ENCODE data around the gene CARD10. TPM values are rescaled to one million over a fixed set of nuclear protein-coding genes. Genes with fewer than 3 reads are reported as not detected.

The CARD10 gene
- total RNA-seq, 5 donors from 2014 or later (not counting 1 experiment from before 2014, with no cell fraction given): 0.44 to 0.79 (median 0.52) TPM; not detected in 1

DNA sequence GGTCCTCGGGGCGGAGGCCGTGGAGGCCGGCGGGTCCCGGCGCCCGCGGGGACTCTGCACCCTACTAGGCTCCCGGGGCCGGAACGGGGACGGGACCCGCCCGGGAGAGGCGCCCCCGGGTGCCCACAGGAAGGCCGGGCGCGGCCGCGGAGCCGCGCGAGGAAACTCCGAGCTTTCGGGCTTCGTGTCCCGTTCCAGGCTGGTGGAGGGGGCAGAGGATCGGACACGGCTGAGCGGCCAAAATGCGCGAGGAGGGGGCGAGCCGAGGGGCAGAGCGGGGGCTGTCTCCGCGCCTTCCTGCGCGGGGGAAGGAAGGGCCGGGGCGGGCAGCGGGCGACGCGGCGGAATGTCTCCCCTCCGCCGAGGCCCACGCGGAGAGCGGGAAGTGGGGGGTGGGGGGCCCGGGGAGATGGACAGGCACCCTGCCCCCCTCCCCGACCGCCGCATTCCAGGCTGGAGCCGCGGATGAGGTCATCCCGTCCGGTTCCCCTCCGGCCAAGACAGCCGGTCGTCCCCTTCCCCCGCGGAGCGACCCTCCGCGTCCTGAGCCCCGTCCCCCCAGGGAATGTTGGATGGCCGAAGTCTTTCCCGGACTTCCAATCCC, 41.5 kb upstream of the CARD10 start:
- Histone ChIP-seq H3K36me3 (ENCODE audit: control insufficient read depth in 2 of 2, extremely low read depth in 1 of 2, insufficient read depth in 1 of 2, low read length in 1 of 2) (no peaks in the 10 kb centered on the region), H3K4me1 (ENCODE audit: control insufficient read depth in 1 of 2, extremely low read depth in 1 of 2, insufficient read depth in 2 of 2, low read length in 2 of 2) (peaks cover 4 to 28% of the 10 kb centered on the region in 2 experiments), H3K9me3 (no peaks in the 10 kb centered on the region), H3K27ac (ENCODE audit: low read length) (no peak overlapping the region), H3K27me3 (replicated peaks in 1 of 2; ENCODE audit: control insufficient read depth in 2 of 2, extremely low read depth in 1 of 2, insufficient read depth in 2 of 2, low read length in 1 of 2) (peaks cover 2 to 72% of the 10 kb centered on the region in 2 experiments), H3K4me3 (ENCODE audit: control insufficient read depth in 1 of 2, extremely low read depth in 1 of 2, low read length in 1 of 2) (peak overlapping the region; percentile 7 to 35)
- WGBS (ENCODE audit: insufficient coverage): 2% methylated on average over 53 of the region's 72 CpGs
- Mint-ChIP-seq H3K4me3 (peak overlapping the region; percentile 57 to 77 (median 59)), H3K4me1 (peaks cover 15 to 24% (median 18%) of the 10 kb centered on the region in 3 donors), H3K36me3 (no peaks in the 10 kb centered on the region), H3K27me3 (peaks cover 29 to 57% of the 10 kb centered on the region in 2 donors), H3K9me3 (no peaks in the 10 kb centered on the region), H3K27ac (no peak overlapping the region)
- CTCF ChIA-PET: interaction anchor here in 1 of 2 donors (0.9 to 1.3 kb wide), 3 partner anchors 14 to 21 kb away, joined by 3 to 5 read pairs (median 3); no protein-coding TSS in a partner anchor
- DNase-seq (peak in 1 of 35 experiments; percentile 12), ATAC-seq (replicated peaks in 1 of 4) (peak; percentile 31 to 43 (median 38))
- POLR2A ChIA-PET: no interaction called here

DNA sequence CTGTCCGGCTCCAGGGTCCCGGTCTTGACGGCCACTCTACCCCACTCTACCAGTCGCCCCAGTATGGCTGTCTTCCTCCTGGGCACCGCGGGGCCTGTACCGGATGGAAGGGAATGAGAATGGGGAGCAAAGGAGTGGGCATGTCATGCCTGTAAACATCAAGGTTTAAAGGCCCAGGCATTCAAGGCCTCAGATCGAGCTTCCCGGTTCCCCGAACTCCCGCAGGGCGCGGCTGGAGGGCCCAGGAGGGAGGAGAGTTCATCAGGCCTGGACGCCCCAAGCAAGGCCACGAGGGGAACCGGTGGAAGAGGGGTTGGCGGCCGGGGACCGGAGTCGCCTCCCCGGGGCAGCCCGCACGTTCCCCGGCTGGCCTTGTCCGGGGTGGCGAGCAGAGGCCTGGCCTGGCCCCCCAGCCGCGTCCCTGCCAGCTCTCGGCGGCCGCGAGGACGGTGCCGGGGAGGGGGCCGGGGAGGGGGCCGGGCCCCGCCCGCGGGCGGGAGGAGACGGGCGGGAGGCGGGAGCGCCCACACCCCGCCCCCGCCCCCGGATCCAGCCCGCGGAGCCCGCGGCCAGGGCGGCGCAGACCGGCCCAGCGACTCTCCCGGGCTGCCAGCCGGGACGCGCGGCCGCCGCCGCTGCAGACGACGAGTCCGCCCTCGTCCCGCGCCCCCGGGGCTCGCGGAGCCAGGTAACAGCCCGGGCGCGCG, 40.8 kb upstream of the CARD10 start, which contains the start of gene CDC42EP1:
Gene CDC42EP1 (plus strand): TSS at position 580 of the 707 bp plus-strand sequence. CDS start 5,870 bp downstream, outside the sequence.
- DNase-seq (peak in 1 of 35 experiments; percentile 24), ATAC-seq (replicated peaks in 1 of 4) (peak in 3 of 4 experiments; percentile 23 to 37 (median 28))
- H3K4me1 Mint-ChIP-seq: peaks cover 15 to 26% (median 16%) of the 10 kb centered on the region in 3 donors
- 8% methylated on average over 60 of the region's 76 CpGs for WGBS (ENCODE audit: insufficient coverage)
- no peaks in the 10 kb centered on the region for H3K36me3 Mint-ChIP-seq
- no peaks in the 10 kb centered on the region for H3K36me3 ChIP-seq (ENCODE audit: control insufficient read depth in 2 of 2, extremely low read depth in 1 of 2, insufficient read depth in 1 of 2, low read length in 1 of 2)
- no peaks in the 10 kb centered on the region for H3K9me3 Mint-ChIP-seq
- H3K4me1 ChIP-seq (ENCODE audit: control insufficient read depth in 1 of 2, extremely low read depth in 1 of 2, insufficient read depth in 2 of 2, low read length in 2 of 2): peaks cover 4 to 27% of the 10 kb centered on the region in 2 experiments
- peaks cover 2 to 73% of the 10 kb centered on the region in 2 experiments for H3K27me3 ChIP-seq (replicated peaks in 1 of 2; ENCODE audit: control insufficient read depth in 2 of 2, extremely low read depth in 1 of 2, insufficient read depth in 2 of 2, low read length in 1 of 2)
- POLR2A ChIA-PET: no interaction called here
- CTCF ChIA-PET: interaction anchor here in 1 of 2 donors (1.0 kb wide), 1 partner anchor 21 kb away, joined by 3 read pairs; no protein-coding TSS in a partner anchor
- H3K27ac Mint-ChIP-seq: no peak within 1 kb of the TSS
- peak within 1 kb of the TSS; percentile 10 to 35 for H3K4me3 ChIP-seq (ENCODE audit: control insufficient read depth in 1 of 2, extremely low read depth in 1 of 2, low read length in 1 of 2)
- H3K27me3 Mint-ChIP-seq: peaks cover 29 to 57% of the 10 kb centered on the region in 2 donors
- peak within 1 kb of the TSS; percentile 57 to 77 (median 59) for H3K4me3 Mint-ChIP-seq
- H3K9me3 ChIP-seq: no peaks in the 10 kb centered on the region
- no peak within 1 kb of the TSS for H3K27ac ChIP-seq (ENCODE audit: low read length)

DNA sequence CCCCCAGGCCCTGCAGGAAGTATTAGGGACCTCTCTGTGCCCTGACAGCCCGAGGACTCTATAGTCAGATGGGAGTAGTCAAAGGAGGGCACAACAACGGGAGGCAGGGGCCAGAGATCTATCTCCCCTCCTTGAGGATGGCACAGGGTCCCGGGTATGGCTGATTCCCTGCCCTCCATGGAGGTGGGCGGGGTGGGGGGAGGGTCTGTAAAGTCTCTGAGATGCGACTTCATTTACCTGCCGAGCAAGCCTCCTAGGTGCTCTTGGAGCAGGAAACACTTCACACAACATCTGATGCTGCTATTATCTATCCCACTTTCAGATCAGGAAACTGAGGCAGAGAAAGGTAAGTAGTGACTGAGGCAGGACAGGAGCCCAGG, 40.3 kb upstream of the CARD10 start:
- Mint-ChIP-seq H3K4me3 (peak overlapping the region in 2 of 3 donors; percentile 6 to 65), H3K36me3 (no peaks in the 10 kb centered on the region), H3K27me3 (peaks cover 29 to 57% of the 10 kb centered on the region in 2 donors), H3K4me1 (peaks cover 15 to 26% (median 16%) of the 10 kb centered on the region in 3 donors), H3K9me3 (no peaks in the 10 kb centered on the region), H3K27ac (no peak overlapping the region)
- no peak overlapping the region for H3K27ac ChIP-seq (ENCODE audit: low read length)
- ATAC-seq (replicated peaks in 1 of 4): no peak
- no peak for DNase-seq
- ChIA-PET POLR2A (no interaction called here), CTCF (interaction anchor here in 1 of 2 donors (1.0 to 1.1 kb wide), 2 partner anchors 7 to 20 kb away, joined by 3 read pairs; no protein-coding TSS in a partner anchor)
- H3K27me3 ChIP-seq (replicated peaks in 1 of 2; ENCODE audit: control insufficient read depth in 2 of 2, extremely low read depth in 1 of 2, insufficient read depth in 2 of 2, low read length in 1 of 2): peaks cover 2 to 71% of the 10 kb centered on the region in 2 experiments
- H3K9me3 ChIP-seq: no peaks in the 10 kb centered on the region
- H3K4me3 ChIP-seq (ENCODE audit: control insufficient read depth in 1 of 2, extremely low read depth in 1 of 2, low read length in 1 of 2): no peak overlapping the region
- peaks cover 4 to 27% of the 10 kb centered on the region in 2 experiments for H3K4me1 ChIP-seq (ENCODE audit: control insufficient read depth in 1 of 2, extremely low read depth in 1 of 2, insufficient read depth in 2 of 2, low read length in 2 of 2)
- no peaks in the 10 kb centered on the region for H3K36me3 ChIP-seq (ENCODE audit: control insufficient read depth in 2 of 2, extremely low read depth in 1 of 2, insufficient read depth in 1 of 2, low read length in 1 of 2)
- WGBS (ENCODE audit: insufficient coverage): no CpG with 5 or more reads among the region's 6 CpGs

GRCh38 chr22:37558815-37559214, 39.6 kb upstream of the CARD10 start:
- Histone ChIP-seq H3K9me3 (no peaks in the 10 kb centered on the region), H3K36me3 (ENCODE audit: control insufficient read depth in 2 of 2, extremely low read depth in 1 of 2, insufficient read depth in 1 of 2, low read length in 1 of 2) (no peaks in the 10 kb centered on the region), H3K4me3 (ENCODE audit: control insufficient read depth in 1 of 2, extremely low read depth in 1 of 2, low read length in 1 of 2) (no peak overlapping the region), H3K27ac (ENCODE audit: low read length) (no peak overlapping the region), H3K27me3 (replicated peaks in 1 of 2; ENCODE audit: control insufficient read depth in 2 of 2, extremely low read depth in 1 of 2, insufficient read depth in 2 of 2, low read length in 1 of 2) (peaks cover 2 to 68% of the 10 kb centered on the region in 2 experiments), H3K4me1 (ENCODE audit: control insufficient read depth in 1 of 2, extremely low read depth in 1 of 2, insufficient read depth in 2 of 2, low read length in 2 of 2) (peaks cover 4 to 27% of the 10 kb centered on the region in 2 experiments)
- H3K36me3 Mint-ChIP-seq: no peaks in the 10 kb centered on the region
- ATAC-seq (replicated peaks in 1 of 4): no peak
- DNase-seq: no peak
- H3K27ac Mint-ChIP-seq: no peak overlapping the region
- H3K9me3 Mint-ChIP-seq: no peaks in the 10 kb centered on the region
- 96% methylated on average over 6 of the region's 7 CpGs for WGBS (ENCODE audit: insufficient coverage)
- CTCF ChIA-PET: interaction anchor here in 1 of 2 donors (1.1 kb wide), 1 partner anchor 8 kb away, joined by 3 read pairs; no protein-coding TSS in a partner anchor
- H3K4me3 Mint-ChIP-seq: peak overlapping the region in 1 of 3 donors; percentile 65
- peaks cover 15 to 24% (median 16%) of the 10 kb centered on the region in 3 donors for H3K4me1 Mint-ChIP-seq
- H3K27me3 Mint-ChIP-seq: peaks cover 33 to 58% of the 10 kb centered on the region in 2 donors
- POLR2A ChIA-PET: no interaction called here

- Mint-ChIP-seq H3K4me3 (no peak overlapping the region), H3K4me1 (peaks cover 15 to 24% (median 16%) of the 10 kb centered on the region in 3 donors), H3K27ac (no peak overlapping the region), H3K27me3 (peaks cover 33 to 55% of the 10 kb centered on the region in 2 donors), H3K36me3 (no peaks in the 10 kb centered on the region), H3K9me3 (no peaks in the 10 kb centered on the region)
- peaks cover 4 to 27% of the 10 kb centered on the region in 2 experiments for H3K4me1 ChIP-seq (ENCODE audit: control insufficient read depth in 1 of 2, extremely low read depth in 1 of 2, insufficient read depth in 2 of 2, low read length in 2 of 2)
- peaks cover 2 to 69% of the 10 kb centered on the region in 2 experiments for H3K27me3 ChIP-seq (replicated peaks in 1 of 2; ENCODE audit: control insufficient read depth in 2 of 2, extremely low read depth in 1 of 2, insufficient read depth in 2 of 2, low read length in 1 of 2)
- no peak overlapping the region for H3K27ac ChIP-seq (ENCODE audit: low read length)
- CTCF ChIA-PET: interaction anchor here in 1 of 2 donors (1.5 kb wide), 1 partner anchor 35 kb away, joined by 4 read pairs; no protein-coding TSS in a partner anchor
- DNase-seq (no peak), ATAC-seq (replicated peaks in 1 of 4) (no peak)
- WGBS (ENCODE audit: insufficient coverage): 90% methylated on average over 3 of the region's 7 CpGs
- H3K4me3 ChIP-seq (ENCODE audit: control insufficient read depth in 1 of 2, extremely low read depth in 1 of 2, low read length in 1 of 2): no peak overlapping the region
- POLR2A ChIA-PET: no interaction called here
- H3K9me3 ChIP-seq: no peaks in the 10 kb centered on the region
- H3K36me3 ChIP-seq (ENCODE audit: control insufficient read depth in 2 of 2, extremely low read depth in 1 of 2, insufficient read depth in 1 of 2, low read length in 1 of 2): no peaks in the 10 kb centered on the region
Measured at GRCh38 chr22:37557321-37558001, 38.2 kb upstream of the CARD10 start.

- H3K4me1 ChIP-seq (ENCODE audit: control insufficient read depth in 1 of 2, extremely low read depth in 1 of 2, insufficient read depth in 2 of 2, low read length in 2 of 2): peaks cover 4 to 19% of the 10 kb centered on the region in 2 experiments
- 0% methylated on average over 3 of the region's 5 CpGs for WGBS (ENCODE audit: insufficient coverage)
- ATAC-seq (replicated peaks in 1 of 4) (no peak), DNase-seq (no peak)
- peaks cover 7 to 16% (median 9%) of the 10 kb centered on the region in 3 donors for H3K4me1 Mint-ChIP-seq
- POLR2A ChIA-PET: no interaction called here
- no peak overlapping the region for H3K27ac Mint-ChIP-seq
- H3K9me3 ChIP-seq: no peaks in the 10 kb centered on the region
- H3K27me3 ChIP-seq (replicated peaks in 1 of 2; ENCODE audit: control insufficient read depth in 2 of 2, extremely low read depth in 1 of 2, insufficient read depth in 2 of 2, low read length in 1 of 2): peaks cover 2 to 68% of the 10 kb centered on the region in 2 experiments
- no peaks in the 10 kb centered on the region for H3K36me3 Mint-ChIP-seq
- H3K27ac ChIP-seq (ENCODE audit: low read length): no peak overlapping the region
- CTCF ChIA-PET: interaction anchor here in 1 of 2 donors (1.5 kb wide), 1 partner anchor 36 kb away, joined by 4 read pairs; no protein-coding TSS in a partner anchor
- H3K4me3 ChIP-seq (ENCODE audit: control insufficient read depth in 1 of 2, extremely low read depth in 1 of 2, low read length in 1 of 2): no peak overlapping the region
- H3K27me3 Mint-ChIP-seq: peaks cover 26 to 48% of the 10 kb centered on the region in 2 donors
- H3K36me3 ChIP-seq (ENCODE audit: control insufficient read depth in 2 of 2, extremely low read depth in 1 of 2, insufficient read depth in 1 of 2, low read length in 1 of 2): no peaks in the 10 kb centered on the region
- H3K9me3 Mint-ChIP-seq: no peaks in the 10 kb centered on the region
- H3K4me3 Mint-ChIP-seq: no peak overlapping the region
Measured at GRCh38 chr22:37556710-37557109, 37.5 kb upstream of the CARD10 start.

Measured in T-cell (primary cell).